Measurements from ENCODE around the gene TXNRD2. TPM values are rescaled to one million over a fixed set of nuclear protein-coding genes. Genes with fewer than 3 reads are reported as not detected.

Gene TXNRD2
- total RNA-seq, 1 experiment from 2014 or later, result 22.9 TPM

DNA sequence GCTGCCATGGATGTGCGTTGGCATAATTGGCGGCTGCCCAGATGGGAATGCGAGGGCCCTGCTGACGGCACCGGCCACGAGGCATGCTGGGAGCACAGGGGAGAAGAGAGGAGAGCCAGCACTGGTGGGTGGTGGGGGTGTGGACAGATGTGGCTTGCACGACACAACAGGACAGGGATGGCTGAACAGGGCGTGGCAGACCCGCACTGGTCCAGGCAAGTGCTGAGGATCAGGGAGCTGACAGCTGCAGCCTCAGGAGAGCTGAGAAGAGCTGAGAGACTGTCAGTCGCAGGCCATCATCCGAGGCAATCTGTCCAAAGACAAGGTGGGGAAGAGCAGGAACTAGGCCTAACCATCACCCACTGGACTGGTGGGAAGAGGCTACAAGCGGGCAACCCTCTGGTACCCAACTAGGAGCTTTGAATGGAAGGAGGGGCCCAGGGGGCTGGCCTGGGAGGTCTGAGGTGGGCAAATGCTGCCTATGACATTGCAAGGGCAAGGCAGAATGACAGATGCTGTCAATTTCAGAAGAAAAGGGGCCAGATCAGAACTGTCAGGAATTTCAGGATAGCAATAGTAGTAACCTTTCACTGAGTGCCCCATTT, 89.3 kb downstream of the TXNRD2 start:
- Mint-ChIP-seq H3K9me3 (no peaks in the 10 kb centered on the region; a peak in 1 of 5 replicates), H3K27ac (peak overlapping the region in 1 of 3 experiments; percentile 86; a peak in 2 of 7 replicates), H3K27me3 (ENCODE audit: low read depth) (no peaks in the 10 kb centered on the region; the same call in 1 of the 2 replicates), H3K36me3 (ENCODE audit: insufficient read depth in 1 of 3, low read depth in 3 of 3) (peaks cover 39 to 58% (median 49%) of the 10 kb centered on the region in 3 experiments; a peak in 6 of 7 replicates), H3K4me3 (peak overlapping the region in 1 of 2 experiments; percentile 90; a peak in 3 of 5 replicates), H3K4me1 (peaks cover 31 to 35% of the 10 kb centered on the region in 2 experiments)
- Histone ChIP-seq H2AFZ (ENCODE audit: low read length) (no peak overlapping the region), H3K4me1 (ENCODE audit: insufficient read depth, low read length) (no peaks in the 10 kb centered on the region; the same call in 1 of the 2 replicates), H2BK15ac (ENCODE audit: low read depth, low read length) (no peak overlapping the region), H2BK12ac (ENCODE audit: insufficient read length, low read depth, low read length) (no peak overlapping the region), H3K4ac (ENCODE audit: low read depth, low read length) (no peak overlapping the region), H3K79me2 (ENCODE audit: insufficient read depth, low read length) (peaks cover 13% of the 10 kb centered on the region; the same call in 1 of the 2 replicates), H4K5ac (ENCODE audit: insufficient read length, low read depth, low read length) (no peak overlapping the region), H2BK120ac (ENCODE audit: low read depth, low read length, poor library complexity, severe bottlenecking) (no peak overlapping the region), H3K27me3 (ENCODE audit: insufficient read depth, low read length) (no peaks in the 10 kb centered on the region), H3K18ac (ENCODE audit: insufficient read length, low read depth, low read length) (no peak overlapping the region), H3K9ac (ENCODE audit: extremely low read depth, insufficient read length, low read length) (no peak overlapping the region), H2AK5ac (ENCODE audit: insufficient read length, low read length) (no peak overlapping the region), H2BK20ac (ENCODE audit: low read depth, low read length, poor library complexity, severe bottlenecking) (no peak overlapping the region), H3K14ac (ENCODE audit: insufficient read depth, low read length) (no peak overlapping the region), H3T11ph (ENCODE audit: low read length) (no peak overlapping the region), H4K8ac (replicated peaks; ENCODE audit: insufficient read length, low read depth, low read length) (no peak overlapping the region), H3K23me2 (ENCODE audit: insufficient read length, low read depth, low read length, poor library complexity, severe bottlenecking) (peaks cover 17% of the 10 kb centered on the region), H3K56ac (ENCODE audit: insufficient read length, low read depth, low read length) (no peak overlapping the region), H4K20me1 (ENCODE audit: control insufficient read depth, insufficient read depth, insufficient read length) (no peaks in the 10 kb centered on the region), H4K91ac (ENCODE audit: insufficient read length, low read depth, low read length) (no peak overlapping the region), H3K4me2 (ENCODE audit: insufficient read depth, insufficient read length, low read length) (no peak overlapping the region), H3K9me3 (ENCODE audit: control insufficient read depth, low read depth, low read length) (no peaks in the 10 kb centered on the region), H3K23ac (ENCODE audit: insufficient read length, low read depth, low read length) (no peak overlapping the region), H3K27ac (ENCODE audit: insufficient read length, low read depth, low read length) (no peak overlapping the region), H3K79me1 (ENCODE audit: insufficient read depth, low read depth, low read length, poor library complexity, severe bottlenecking) (peaks cover 10% of the 10 kb centered on the region), H2BK5ac (ENCODE audit: insufficient read length, low read length) (no peak overlapping the region)
- WGBS (ENCODE audit: extremely low coverage, insufficient read length, low lambda C conversion rate), result no CpG with 5 or more reads among the region's 12 CpGs
- DNase-seq, result no peak
- no peak for TF ChIP-seq CTCF (conservative IDR thresholded peaks at IDR 0.05)
